Measurements from ENCODE around the gene BPIFB2.

The BPIFB2 gene

GRCh38 chr20:33006776-33007375 lies 628 bp upstream of the BPIFB2 start:
- no peaks in the 10 kb centered on the region for H3K79me2 ChIP-seq
- no peak overlapping the region for H3K9ac ChIP-seq
- no peaks in the 10 kb centered on the region for H3K9me3 ChIP-seq (ENCODE audit: control insufficient read depth, low read length)
- no peak for TF ChIP-seq CTCF (IDR thresholded peaks at IDR 0.05)
- no peak overlapping the region for H3K4me3 ChIP-seq (ENCODE audit: low read depth, low read length)
- H3K36me3 ChIP-seq (ENCODE audit: control insufficient read depth, insufficient read depth, low read length), result no peaks in the 10 kb centered on the region
- no peaks in the 10 kb centered on the region for H3K27me3 ChIP-seq (ENCODE audit: control insufficient read depth, insufficient read depth, low read length)
- no peak overlapping the region for H2AFZ ChIP-seq
- no peaks in the 10 kb centered on the region for H3K4me1 ChIP-seq
- no peak overlapping the region for H3K4me2 ChIP-seq (ENCODE audit: low read length)
- no peak overlapping the region for H3K27ac ChIP-seq

- no peaks in the 10 kb centered on the region for H3K36me3 ChIP-seq (ENCODE audit: control insufficient read depth, insufficient read depth, low read length)
- H3K4me3 ChIP-seq (ENCODE audit: low read depth, low read length), result no peak overlapping the region
- no peaks in the 10 kb centered on the region for H3K4me1 ChIP-seq
- H3K79me2 ChIP-seq, result no peaks in the 10 kb centered on the region
- no peak overlapping the region for H3K27ac ChIP-seq
- no peak overlapping the region for H2AFZ ChIP-seq
- no peak overlapping the region for H3K9ac ChIP-seq
- H3K27me3 ChIP-seq (ENCODE audit: control insufficient read depth, insufficient read depth, low read length), result no peaks in the 10 kb centered on the region
- no peaks in the 10 kb centered on the region for H3K9me3 ChIP-seq (ENCODE audit: control insufficient read depth, low read length)
- H3K4me2 ChIP-seq (ENCODE audit: low read length), result no peak overlapping the region
- no peak for TF ChIP-seq CTCF (IDR thresholded peaks at IDR 0.05)
Measured at GRCh38 chr20:33008336-33009213, 1.1 kb downstream of the BPIFB2 start.

GRCh38 chr20:33009214-33010132 lies 2.0 kb downstream of the BPIFB2 start:
- Histone ChIP-seq H3K27me3 (ENCODE audit: control insufficient read depth, insufficient read depth, low read length) (no peaks in the 10 kb centered on the region), H2AFZ (peak overlapping the region; percentile 25), H3K4me3 (ENCODE audit: low read depth, low read length) (no peak overlapping the region), H3K4me1 (no peaks in the 10 kb centered on the region), H3K79me2 (no peaks in the 10 kb centered on the region), H3K9ac (no peak overlapping the region), H3K36me3 (ENCODE audit: control insufficient read depth, insufficient read depth, low read length) (no peaks in the 10 kb centered on the region), H3K9me3 (ENCODE audit: control insufficient read depth, low read length) (no peaks in the 10 kb centered on the region), H3K27ac (no peak overlapping the region), H3K4me2 (ENCODE audit: low read length) (no peak overlapping the region)
- TF ChIP-seq CTCF (IDR thresholded peaks at IDR 0.05), result no peak

DNA sequence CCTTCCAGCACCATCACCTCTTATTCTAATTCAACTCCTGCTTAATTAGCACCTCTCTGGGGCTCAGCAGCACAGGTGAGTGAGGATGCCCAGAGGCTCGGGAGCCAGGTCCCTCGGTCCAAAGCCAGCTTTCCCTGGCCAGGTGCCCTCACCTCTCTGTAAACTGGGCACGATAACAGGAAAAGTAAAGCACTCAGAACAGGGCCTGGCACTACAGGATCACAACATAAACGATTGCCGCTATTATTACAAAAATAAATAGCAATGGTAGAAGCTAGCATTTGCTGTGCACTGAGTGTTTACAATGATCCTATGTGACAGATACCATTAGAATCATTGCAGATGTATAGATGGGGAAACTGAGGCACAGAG lies 2.6 kb downstream of the BPIFB2 start:
- no peak overlapping the region for H2AFZ ChIP-seq
- no peak overlapping the region for H3K4me3 ChIP-seq (ENCODE audit: low read depth, low read length)
- no peak for TF ChIP-seq CTCF (IDR thresholded peaks at IDR 0.05)

More for the DNA sequence above, 2.6 kb downstream of the BPIFB2 start:
- Histone ChIP-seq H3K36me3 (ENCODE audit: control insufficient read depth, insufficient read depth, low read length) (no peaks in the 10 kb centered on the region), H3K27me3 (ENCODE audit: control insufficient read depth, insufficient read depth, low read length) (no peaks in the 10 kb centered on the region), H3K79me2 (no peaks in the 10 kb centered on the region), H3K9me3 (ENCODE audit: control insufficient read depth, low read length) (no peaks in the 10 kb centered on the region), H3K4me1 (no peaks in the 10 kb centered on the region), H3K4me2 (ENCODE audit: low read length) (no peak overlapping the region), H3K27ac (no peak overlapping the region), H3K9ac (no peak overlapping the region)
